HG02970 (cell line): ENCODE results near the gene SLC12A8.

Experiments
- ATAC-seq: cut with Tn5 transposase; IDR thresholded peaks from one replicate; pipeline ENCODE4 v1.9.1; 2021; ENCODE audit warnings: mild to moderate bottlenecking, moderate library complexity, moderate number of reproducible peaks; ENCODE audit not compliant: unreplicated experiment, low FRiP score

The SLC12A8 gene

DNA sequence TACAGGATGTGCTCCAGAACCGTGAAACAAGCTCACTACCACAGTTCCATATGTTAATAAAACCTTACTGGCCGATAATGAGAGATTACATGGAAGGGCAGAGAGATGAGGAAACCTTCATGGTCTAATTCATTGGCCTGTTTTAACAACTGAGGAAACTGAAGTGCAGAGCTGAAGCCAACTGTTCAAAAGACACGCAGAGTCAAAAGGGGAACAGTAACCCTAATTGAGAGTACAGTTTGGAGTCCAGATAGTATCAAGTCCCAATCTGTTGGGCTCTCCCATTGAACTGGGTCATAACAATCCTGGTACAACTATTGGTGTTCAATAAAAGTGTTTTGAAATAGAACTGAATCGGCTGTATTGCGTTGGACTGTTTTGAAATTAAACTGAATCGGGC lies 69.6 kb downstream of the SLC12A8 start:
- ATAC-seq: no peak

DNA sequence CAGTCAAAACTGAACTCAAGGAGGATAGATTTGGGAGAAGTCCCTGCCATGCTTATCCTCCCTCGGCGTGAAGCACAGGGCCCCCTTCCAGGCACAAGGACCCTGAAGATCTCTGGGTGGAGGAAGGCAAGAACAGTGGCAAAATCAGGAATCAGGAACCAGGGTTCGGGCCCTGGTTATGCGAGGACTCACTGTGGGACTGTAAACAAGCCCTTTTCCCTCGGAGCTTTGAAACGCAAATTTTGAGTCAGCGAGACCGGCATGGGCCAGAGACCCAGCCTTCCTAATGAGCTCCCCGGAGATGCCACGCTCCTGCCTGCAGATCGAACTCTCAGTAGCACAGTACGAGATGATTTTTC lies 70.1 kb downstream of the SLC12A8 start:
- no peak for ATAC-seq

DNA sequence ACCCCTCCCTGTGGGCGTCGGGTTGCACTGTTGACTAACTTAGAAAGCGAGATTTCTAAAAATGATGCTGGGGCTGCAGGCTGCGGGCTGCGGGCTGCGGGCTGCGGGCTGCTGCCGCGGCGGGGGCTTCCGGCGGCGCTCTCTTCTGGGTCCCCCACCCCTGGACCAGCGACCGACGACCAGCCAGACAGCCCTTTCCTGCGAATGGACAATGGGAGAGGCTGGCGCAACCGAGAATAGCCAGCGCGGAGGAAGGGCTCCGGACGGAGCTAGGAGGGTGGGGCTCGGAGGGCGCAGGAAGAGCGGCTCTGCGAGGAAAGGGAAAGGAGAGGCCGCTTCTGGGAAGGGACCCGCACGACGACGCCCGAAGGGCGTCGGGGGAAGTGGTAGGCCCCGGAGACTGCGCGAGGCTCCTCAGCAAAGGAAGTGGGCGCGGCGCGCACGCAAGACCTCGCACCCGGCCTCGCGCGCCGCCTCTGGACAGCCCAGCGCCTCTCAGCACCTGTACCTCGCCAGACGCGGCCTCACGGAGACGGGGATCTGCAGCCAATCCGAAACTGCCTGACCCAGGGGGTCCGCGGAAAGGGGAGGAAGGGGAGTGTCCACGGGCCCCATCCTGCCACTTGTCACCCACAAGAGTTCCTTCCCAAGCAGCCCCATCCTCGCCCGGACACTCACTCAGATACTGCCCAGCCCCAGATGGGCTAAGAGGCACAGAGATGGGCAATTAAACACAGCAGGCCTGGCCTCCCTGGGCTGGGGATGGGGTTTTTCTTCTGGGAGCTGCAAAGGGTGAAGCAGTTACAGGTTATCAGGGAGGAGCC lies 70.7 kb downstream of the SLC12A8 start:
- peak; percentile 63 for ATAC-seq

DNA sequence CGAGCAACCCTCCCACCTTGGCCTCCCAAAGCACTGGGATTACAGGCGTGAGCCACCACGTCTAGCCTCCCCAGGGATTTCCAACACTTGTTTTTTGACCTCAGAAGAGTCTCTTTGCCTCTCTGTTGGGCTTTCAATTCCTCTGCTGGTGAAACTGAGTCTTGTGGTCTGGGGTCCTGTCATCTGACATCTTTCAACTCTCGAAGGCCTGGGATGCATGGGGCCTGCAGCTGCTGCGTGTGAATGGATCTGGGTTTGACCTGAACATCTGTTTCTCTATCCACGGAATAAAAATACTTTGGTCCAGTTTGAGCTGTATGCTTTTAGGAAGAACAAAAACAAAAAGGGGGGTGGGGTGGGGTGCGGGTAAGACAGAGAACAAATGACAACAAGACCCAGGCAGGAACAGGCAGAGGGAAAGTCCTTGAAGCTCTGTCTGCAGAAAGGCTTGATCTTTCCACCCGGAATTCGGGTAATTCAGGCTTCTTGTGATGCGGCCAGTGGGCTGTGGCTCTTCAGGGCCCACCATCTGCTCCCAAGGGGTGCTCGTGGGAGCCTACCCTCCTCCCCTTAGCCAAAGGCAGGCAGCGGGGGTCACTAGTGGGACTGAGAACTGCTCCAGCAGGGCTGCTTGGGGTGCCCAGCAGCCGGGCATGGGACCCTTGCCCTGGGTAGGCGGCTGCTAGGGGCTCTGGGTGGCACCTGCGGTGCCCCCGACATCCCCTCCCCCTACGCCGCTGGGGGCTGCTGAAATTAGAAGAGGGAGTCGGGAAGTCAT lies 71.5 kb downstream of the SLC12A8 start:
- no peak for ATAC-seq

DNA sequence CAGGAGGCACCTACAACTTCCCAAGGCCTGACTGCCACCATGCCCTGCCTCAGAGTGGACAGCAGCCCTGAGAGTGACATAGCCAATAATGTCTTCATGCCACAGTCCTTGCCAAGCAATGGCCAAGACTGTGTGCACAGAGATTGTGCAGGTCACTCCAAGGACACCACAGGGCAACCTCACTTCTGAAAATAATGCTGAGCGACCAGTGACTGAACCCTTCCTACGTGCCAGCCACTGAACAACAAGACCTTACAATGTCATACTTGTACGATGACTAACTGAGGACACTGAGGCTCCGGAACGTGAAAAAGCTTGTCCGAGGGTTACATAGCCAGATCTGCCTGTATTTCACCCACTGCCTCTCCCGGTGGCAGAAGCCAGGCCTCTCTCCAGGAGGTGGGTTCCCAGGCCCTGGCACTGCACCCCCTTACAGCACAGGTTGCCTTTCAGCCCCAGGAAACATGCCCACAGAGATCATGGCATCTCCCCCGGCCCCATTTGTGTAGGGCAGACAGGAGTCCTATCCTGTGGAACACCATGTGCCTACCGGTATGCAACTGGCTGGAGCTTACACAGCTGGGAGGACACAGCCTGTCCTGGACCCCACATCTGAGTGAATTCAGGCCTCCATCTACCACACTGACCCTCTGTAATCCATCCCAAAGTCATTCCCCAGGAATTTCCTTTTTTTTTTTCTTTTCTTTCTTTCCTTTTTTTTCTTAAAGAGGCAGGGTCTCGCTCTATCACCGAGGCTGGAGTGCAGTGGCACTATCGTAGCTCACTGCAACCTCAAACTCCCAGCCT lies 72.3 kb downstream of the SLC12A8 start:
- no peak for ATAC-seq

DNA sequence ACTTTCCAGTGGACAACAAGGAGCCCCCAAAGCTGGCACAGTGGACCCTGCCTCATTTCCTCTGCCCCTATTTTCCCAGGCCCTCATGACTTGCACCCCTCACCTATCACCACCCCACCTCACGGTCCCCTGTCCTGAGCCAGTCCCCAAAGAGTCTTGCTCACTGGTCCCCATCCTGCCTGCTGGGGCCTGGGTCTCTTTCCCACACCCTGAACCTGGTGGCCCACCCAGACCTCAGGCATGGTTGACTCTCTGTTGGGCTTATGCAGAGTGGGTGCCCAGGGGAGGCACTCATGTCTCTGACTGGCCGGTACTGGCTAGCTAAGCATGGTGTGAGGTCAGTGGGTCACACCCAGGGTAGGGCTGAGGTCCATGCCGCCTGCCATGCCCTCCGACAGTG lies 73.2 kb downstream of the SLC12A8 start:
- ATAC-seq: no peak

DNA sequence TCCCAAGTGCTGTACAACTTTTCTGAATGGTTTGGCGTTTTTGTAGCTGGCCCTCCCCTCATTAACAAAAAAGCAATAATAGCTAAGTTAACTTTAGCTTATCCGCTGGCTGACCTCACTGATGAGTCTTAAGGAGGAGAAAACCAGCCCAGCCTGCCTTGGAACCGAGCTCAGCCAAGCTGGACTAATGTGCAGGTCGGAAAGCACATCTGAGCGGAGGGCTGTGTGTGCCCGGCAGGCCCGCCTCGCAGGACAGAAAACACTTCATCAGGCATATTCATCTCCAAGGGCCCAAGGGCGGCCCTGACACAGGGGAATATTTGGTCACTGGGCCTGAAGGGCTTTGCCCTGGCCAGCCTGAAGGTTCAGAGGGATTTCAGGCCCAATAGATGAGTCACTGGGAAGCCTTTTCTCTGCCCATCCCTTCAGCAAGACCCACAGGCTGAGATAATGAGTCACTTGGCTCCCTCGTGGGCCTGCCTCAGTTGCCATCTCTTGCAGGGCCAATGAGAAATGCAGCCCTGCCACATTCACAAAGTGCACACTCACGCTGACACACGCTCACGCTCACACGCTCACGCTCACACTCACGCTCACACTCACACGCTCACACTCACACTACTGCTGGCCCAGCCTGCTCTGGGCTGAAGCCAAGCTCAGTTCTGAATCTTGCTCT lies 75.1 kb downstream of the SLC12A8 start:
- ATAC-seq: no peak

DNA sequence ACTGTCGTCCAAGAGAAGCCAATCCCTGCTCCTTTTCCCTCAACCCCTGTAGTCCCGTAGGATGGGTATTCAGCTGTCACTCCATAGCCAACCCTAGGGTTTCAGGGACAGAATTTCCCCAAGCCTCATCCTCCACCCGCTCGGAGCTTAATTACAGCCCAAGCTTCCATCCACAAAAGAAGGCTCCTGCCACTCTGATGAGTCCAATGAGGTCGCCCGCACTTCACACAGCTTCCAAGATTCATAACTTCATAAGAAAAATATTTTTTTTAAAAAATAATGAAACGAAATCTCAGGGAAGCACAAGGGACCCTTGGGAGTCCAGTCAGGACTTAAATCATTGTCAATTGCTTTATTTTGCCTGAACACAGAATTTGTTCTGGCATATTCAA lies 75.6 kb downstream of the SLC12A8 start:
- no peak for ATAC-seq

DNA sequence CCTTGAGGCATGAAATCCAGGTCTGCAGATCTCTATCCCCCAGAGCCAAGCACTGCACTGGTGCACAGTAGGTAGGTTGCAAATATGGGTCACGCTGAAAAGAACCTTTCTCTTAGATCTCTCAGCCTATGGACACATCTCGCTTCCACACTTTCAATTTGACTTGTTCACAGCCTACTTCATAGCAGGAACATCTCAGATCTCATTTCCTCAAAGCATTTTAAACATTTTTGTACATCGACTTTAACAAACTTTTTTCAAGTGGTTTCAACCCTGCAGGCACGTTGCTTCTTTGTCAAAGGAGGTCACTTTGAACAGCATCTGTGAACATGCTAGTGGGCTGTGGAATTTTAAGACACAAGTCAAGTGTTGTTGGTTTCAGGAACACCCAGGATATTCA lies 76.0 kb downstream of the SLC12A8 start:
- no peak for ATAC-seq

DNA sequence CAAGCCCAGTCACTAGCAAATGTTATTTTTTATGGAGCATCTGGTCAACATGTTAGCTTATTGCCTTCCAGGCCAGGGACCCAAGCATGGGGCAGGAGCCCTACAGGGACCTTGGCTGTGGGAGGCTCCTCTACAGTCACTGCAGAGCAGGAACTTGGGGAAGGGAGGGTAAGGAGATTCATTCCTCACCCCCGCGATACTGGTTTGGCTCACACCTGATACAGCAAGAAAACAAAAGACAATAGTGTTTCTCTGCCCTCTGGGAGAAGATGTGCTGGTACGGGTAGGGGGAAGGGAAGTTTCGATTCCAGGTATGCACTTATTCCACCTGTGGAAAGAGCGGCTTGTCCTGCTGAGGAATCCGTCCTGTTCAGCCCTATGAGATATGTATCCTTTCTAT lies 77.6 kb downstream of the SLC12A8 start:
- ATAC-seq: no peak

DNA sequence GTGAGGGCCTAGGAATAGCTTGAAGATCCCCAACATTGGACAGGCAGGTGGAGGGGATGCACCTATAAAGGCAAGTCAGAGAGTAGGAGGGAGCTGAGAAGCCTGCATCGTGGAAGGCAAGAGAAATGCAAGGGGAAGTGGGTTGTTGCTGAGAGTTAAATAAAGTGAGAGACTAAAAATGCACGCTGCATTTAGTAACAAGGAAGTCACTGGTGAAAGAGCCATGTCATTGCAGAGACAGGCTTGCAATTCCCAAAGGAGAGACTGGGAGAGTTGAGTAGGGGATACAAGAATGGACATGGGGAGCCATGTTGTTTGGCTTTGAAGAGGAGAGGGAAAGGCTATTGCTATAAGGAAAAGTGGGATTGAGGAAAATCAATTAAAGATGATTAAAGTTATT lies 79.7 kb downstream of the SLC12A8 start:
- no peak for ATAC-seq

DNA sequence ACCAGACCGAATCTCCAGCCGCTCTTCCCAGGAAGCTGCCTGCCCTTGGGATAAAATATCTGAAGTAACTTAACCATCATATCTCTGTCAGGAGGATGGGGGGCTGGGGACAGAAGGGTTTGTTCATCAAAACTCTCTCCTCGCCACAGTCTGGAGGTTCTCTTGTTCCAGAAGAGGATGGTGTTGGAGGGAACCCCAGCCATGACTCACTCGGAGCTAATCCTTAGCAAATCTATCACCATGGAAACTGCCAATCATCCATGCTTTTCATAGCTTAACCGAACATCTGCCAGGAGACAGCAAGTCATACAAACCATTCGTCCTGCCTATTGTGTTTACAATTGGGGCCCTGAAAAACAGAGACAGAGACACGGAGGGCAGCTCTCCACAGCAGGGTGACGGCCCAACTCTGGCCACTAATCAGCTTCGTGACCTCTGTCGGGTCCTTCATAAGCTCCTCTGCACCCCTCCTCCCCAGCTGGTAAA lies 83.0 kb downstream of the SLC12A8 start:
- no peak for ATAC-seq

DNA sequence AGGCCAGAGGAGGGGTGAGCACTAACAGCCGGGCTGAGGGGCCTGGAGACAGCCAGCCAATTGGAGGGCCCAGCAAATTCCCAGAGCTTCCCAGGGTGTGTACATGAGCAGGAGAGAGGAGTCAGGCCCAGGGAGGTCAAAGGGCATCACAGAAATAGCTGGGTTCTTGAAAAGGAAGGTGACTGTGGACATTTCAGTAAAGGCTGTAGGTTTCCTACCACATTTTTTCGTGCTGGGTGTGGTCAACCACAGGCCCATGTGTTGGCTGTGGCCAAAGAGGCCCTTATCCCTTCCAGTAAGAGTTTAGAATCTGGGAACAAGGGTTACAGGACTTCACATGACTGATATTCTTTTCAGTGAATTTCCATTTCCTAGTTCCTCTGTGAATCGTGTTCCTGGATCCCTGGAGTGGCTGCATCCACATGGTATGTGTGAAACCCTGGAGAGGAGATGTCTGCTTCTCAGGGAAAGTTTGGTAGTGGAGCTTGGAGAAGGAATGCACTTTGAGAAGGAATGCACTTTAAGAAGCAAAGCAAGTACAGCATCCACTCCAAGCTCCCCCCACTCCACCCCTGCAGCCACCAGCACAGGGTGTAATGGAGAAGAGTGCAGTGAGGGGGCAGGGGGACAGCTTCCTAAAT lies 83.6 kb downstream of the SLC12A8 start:
- ATAC-seq: no peak

DNA sequence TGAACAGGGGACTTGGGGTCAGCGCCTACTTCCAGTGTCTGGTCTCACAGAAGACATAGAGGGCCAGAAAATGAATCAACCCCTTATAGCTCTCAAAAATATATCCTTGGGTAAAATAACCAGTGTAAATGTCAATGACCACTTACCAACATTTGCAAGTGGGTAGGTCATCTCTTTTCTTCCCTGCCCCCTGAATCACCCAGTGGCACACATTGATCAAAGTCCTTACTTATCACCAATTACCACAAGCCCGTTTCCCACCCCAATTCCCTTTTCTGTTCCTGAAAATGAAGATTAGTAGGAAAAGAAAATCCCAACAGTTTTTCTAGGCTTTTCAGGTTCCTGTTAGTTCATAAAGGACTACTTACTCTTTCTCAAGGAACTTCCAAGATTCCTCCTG lies 86.2 kb downstream of the SLC12A8 start:
- no peak for ATAC-seq

DNA sequence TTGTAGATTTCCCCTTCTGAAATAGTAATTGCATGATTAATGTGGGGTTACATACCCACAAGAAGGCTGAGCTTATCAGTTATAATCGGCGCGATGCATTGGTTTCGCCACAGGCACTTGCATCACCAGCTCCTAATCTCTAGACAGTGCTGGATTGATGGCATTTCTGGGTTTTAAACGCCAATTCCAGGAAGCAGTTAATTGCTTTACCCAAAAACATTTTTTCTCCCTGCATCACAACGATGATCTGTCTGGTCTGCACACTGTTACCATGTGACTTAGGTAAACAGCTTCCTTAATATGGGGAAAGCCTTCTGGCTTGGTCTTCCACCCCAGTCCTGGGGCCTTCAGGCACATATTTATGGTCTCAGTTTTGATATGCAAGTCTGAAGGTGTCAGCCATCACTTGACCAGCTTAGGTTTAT lies 86.7 kb downstream of the SLC12A8 start:
- no peak for ATAC-seq

DNA sequence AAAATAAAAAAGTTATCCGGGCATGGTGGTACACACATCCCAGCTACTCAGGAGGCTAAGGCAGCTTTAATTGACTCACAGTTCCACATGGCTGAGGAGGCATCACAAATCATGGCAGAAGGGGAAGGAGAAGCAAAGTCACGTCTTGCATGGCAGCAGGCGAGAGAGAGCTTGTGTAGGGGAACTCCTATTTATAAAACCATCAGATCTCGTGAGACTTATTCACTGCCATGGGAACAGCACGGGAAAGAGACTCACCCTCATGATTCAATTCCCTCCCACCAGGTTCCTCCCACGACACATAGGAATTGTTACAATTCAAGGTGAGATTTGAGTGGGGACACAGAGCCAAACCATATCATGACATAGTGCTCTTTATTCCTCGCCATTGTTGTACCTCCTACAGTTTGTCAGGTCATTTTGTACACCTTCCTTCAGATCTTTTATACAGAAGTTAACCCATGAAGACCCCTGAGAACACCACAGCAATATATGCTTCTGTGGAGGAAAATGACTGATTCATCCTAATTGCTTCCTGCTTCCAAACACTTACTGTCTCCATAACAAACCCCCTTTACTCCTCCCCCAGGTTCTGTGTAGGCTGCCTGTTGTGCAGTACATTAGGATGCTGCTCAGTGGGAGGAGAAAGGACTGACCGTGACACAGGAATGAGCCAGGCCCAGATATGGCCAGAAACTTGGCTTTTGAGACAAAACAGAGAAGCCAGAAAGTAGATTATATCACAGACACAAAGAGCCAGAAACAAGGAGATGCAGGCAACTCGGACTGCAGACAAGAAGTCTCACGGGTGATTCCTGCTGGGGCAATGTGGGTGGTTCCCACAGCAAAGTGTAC lies 88.9 kb downstream of the SLC12A8 start:
- no peak for ATAC-seq

DNA sequence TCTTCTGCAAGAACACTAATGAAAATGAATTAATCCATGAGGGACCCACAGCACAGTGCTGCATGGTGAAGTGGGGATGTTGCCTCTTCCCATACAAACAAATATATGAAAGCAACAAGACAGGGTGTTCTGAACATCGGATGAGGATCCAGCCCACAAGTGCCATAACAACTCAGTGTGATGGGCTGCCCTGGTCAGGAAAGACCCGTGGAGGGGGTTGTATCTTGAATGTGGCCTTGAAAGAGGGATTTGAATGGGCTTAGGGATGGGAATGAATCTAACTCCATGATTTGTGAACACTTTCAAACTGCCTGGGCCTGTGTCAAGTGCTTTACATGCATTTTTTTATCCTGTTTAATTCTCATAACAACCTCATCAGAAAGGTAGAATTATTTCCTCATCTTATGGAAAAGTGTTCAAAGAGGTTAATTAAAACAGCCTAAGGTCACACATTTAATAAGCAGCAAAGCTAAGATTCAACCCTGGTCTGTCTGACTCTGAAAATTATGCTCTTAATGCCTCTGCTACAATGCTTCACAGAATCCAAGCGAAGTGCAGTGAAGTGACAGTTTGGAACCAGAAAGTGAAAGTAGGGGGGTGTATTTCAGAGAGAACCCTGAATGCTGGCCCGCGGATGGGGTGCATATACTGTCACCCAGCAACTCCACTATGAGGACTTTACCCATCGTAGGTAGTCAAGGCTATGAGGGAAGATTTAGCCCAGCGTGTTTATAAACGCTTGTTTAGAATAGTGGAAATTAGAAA lies 91.1 kb downstream of the SLC12A8 start:
- no peak for ATAC-seq

DNA sequence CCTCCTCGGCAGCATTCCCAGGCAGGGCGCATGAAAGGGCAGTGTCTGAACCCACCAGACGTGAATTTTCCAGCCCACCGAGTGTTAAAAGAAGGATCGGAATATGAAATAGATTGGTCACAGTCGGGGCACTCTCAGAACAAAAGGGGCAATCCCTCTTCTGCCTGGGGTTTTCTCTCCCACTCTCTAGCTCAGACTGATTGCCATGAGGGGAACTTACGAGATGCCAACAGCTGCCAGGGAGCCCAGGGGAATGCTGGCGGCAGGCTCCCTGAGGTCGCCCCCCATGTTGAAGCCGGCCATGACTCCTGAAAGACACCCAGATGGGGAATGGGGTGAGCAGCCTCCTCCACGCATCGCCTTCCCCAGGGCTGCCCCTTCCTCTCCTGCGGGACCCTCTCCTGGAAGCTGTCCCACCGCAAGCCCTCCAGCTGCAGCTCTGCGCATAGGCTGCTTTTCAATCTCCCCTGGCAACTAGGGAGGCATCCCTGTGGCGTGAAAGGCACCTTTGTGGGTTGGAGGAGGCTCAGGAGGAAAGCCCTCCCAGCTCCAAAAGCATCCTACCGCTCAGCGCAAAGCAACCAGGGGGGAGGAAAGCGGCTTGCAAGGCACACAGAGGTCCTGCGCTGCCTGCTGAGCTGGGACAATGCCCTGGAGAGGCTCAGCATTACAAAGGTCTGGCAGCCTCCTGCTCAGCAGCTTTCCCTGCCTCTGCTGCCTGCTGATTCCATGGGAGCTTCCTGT lies 92.0 kb downstream of the SLC12A8 start:
- ATAC-seq: no peak
